ENCODE results near the gene ITPR2.

The ITPR2 gene

DNA sequence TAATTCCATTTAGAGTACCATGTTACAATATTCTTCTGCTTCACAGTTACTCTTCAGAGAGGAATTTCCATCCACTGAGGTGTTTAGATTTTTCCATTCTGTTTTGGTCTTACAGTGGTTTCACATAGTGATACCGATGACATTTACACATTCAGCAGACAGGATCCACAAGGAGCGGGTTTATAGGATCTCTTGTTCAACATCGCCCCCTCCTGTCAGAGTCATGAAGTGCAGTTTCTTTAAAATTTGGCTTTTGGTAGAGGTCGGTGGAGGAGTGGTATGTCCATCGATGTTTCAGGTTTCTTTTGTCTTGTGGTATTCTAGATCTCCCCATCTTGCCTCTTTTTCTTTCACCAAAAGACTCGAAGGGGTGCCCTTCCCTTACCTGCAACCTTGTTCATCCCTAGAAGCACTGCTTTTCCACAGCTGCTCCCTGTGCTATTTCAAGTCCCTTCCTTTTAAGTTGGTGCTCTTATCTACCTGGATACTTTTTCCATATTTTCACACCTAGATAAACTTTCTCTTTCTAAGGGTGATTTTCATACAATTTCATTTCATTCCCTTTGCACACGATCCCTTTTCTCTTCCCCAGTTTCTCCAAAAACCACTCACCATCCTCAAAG lies 181.3 kb downstream of the ITPR2 start:
- Histone ChIP-seq H4K8ac (ENCODE audit: low read length) (no peak overlapping the region), H3K4me3 (ENCODE audit: insufficient read depth in 1 of 2, low read depth in 1 of 2, low read length in 2 of 2) (no peak overlapping the region), H2AK5ac (ENCODE audit: low read length, severe bottlenecking) (no peak overlapping the region)

DNA sequence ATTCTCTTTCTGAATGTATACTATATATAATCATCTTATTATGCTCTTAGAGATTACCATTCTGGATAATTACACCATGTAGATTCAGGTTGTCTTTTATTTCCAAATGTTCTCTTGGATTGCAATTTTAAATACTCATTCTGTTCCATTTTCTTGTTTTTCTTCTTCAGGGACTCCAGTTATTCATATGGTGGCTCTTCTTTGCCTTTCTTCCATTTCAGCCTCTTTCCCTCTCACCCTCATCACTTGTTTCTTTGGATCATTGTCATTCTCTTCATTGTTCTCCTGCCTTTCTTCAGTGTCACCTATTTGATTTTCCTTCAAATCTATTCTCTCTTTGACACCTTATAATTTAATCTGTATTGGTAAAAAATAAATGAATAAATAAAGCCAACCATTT lies 182.0 kb downstream of the ITPR2 start:
- Histone ChIP-seq H3K4me2 (ENCODE audit: low read length, poor library complexity, severe bottlenecking) (no peak overlapping the region), H3K9ac (ENCODE audit: low read length) (no peak overlapping the region), H2AFZ (ENCODE audit: low read depth, low read length) (no peak overlapping the region), H4K91ac (ENCODE audit: low read length) (no peak overlapping the region), H3K36me3 (ENCODE audit: control insufficient read depth in 1 of 2, insufficient read depth in 2 of 2, low read depth in 1 of 2, low read length in 2 of 2) (peaks cover 0 to 4% of the 10 kb centered on the region in 2 experiments), H2BK12ac (ENCODE audit: low read length in 2 of 2) (no peak overlapping the region), H3K18ac (ENCODE audit: low read depth in 1 of 2, low read length in 2 of 2) (no peak overlapping the region), H3K79me1 (replicated peaks; ENCODE audit: low read length, poor library complexity, severe bottlenecking) (peaks cover 4% of the 10 kb centered on the region), H2BK5ac (ENCODE audit: low read depth, low read length, poor library complexity, severe bottlenecking) (no peak overlapping the region), H4K8ac (ENCODE audit: low read length) (no peak overlapping the region), H3K27me3 (ENCODE audit: control insufficient read depth in 1 of 2, insufficient read depth in 1 of 2, low read length in 2 of 2) (no peaks in the 10 kb centered on the region), H2BK15ac (ENCODE audit: low read depth, poor library complexity, severe bottlenecking) (no peak overlapping the region), H3K27ac (ENCODE audit: low read length, poor library complexity, severe bottlenecking) (no peak overlapping the region), H3K4me1 (ENCODE audit: control insufficient read depth, insufficient read depth, low read depth, low read length) (peaks cover 6% of the 10 kb centered on the region), H3K23ac (ENCODE audit: low read length in 2 of 2) (no peak overlapping the region), H3K4me3 (ENCODE audit: insufficient read depth in 1 of 2, low read depth in 1 of 2, low read length in 2 of 2) (no peak overlapping the region), H2AK5ac (ENCODE audit: low read length, severe bottlenecking) (no peak overlapping the region), H3K9me3 (ENCODE audit: control insufficient read depth, low read length) (no peaks in the 10 kb centered on the region), H3K14ac (ENCODE audit: low read length in 2 of 2) (no peak overlapping the region), H2BK120ac (ENCODE audit: low read depth, low read length) (no peak overlapping the region), H3K4ac (ENCODE audit: low read depth in 1 of 2, low read length in 2 of 2) (no peak overlapping the region)
- no peak for DNase-seq

More for the DNA sequence above, 181.3 kb downstream of the ITPR2 start:
- Histone ChIP-seq H3K9me3 (ENCODE audit: control insufficient read depth, low read length) (no peaks in the 10 kb centered on the region), H2BK15ac (ENCODE audit: low read depth, poor library complexity, severe bottlenecking) (no peak overlapping the region), H2BK5ac (ENCODE audit: low read depth, low read length, poor library complexity, severe bottlenecking) (no peak overlapping the region), H3K14ac (ENCODE audit: low read length in 2 of 2) (no peak overlapping the region), H3K27me3 (ENCODE audit: control insufficient read depth in 1 of 2, insufficient read depth in 1 of 2, low read length in 2 of 2) (no peaks in the 10 kb centered on the region), H3K79me1 (replicated peaks; ENCODE audit: low read length, poor library complexity, severe bottlenecking) (peaks cover 4% of the 10 kb centered on the region), H3K36me3 (ENCODE audit: control insufficient read depth in 1 of 2, insufficient read depth in 2 of 2, low read depth in 1 of 2, low read length in 2 of 2) (peaks cover 0 to 7% of the 10 kb centered on the region in 2 experiments), H3K23ac (ENCODE audit: low read length in 2 of 2) (no peak overlapping the region), H3K9ac (ENCODE audit: low read length) (no peak overlapping the region), H4K91ac (ENCODE audit: low read length) (no peak overlapping the region), H3K27ac (ENCODE audit: low read length, poor library complexity, severe bottlenecking) (no peak overlapping the region), H3K18ac (ENCODE audit: low read depth in 1 of 2, low read length in 2 of 2) (no peak overlapping the region), H3K4ac (ENCODE audit: low read depth in 1 of 2, low read length in 2 of 2) (no peak overlapping the region), H2BK120ac (ENCODE audit: low read depth, low read length) (no peak overlapping the region), H2AFZ (ENCODE audit: low read depth, low read length) (no peak overlapping the region), H3K4me2 (ENCODE audit: low read length, poor library complexity, severe bottlenecking) (no peak overlapping the region), H3K4me1 (ENCODE audit: control insufficient read depth, insufficient read depth, low read depth, low read length) (peaks cover 6% of the 10 kb centered on the region), H2BK12ac (ENCODE audit: low read length in 2 of 2) (no peak overlapping the region)
- DNase-seq, result peak; percentile 79
- WGBS, result 43% methylated on average over 6 of the region's 7 CpGs

DNA sequence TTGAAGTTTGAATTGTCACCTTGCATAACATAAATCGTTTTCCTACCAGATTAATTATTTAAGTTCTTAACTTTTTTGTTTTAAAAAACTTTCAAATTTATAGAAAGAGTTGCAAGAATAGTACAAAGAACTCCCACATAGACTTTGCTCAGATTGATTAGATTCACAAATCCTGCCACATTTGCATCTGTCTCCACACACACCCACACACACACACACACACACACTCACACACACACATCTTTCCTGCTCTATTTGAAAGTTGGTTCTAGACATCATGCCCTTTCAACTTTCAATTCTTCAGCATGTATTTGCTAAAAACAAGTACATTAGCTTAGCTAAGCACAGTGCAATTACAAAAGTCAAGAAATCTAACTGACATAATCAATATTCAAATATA lies 184.0 kb downstream of the ITPR2 start:
- peak overlapping the region; percentile 52 to 82 for H3K18ac ChIP-seq (ENCODE audit: low read depth in 1 of 2, low read length in 2 of 2)

DNA sequence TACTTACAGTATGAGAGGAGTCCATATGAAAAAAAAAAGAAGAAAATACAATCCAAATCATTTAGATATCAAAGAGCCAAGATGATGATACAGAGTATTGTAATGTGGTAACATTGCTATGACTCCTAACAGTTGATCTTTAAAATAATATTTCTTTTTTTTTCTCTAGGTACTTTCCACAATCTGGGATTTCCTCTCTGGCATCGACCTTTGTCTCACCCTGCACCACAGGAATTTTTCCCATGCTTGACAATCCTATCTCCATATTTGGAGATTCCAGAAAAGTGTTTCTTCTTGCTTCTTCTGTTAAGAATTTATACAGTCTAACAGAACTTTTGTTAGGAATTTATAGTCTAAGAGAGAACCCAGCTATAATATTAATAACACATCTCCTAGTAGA lies 184.4 kb downstream of the ITPR2 start:
- Histone ChIP-seq H3K79me1 (replicated peaks; ENCODE audit: low read length, poor library complexity, severe bottlenecking) (peaks cover 6% of the 10 kb centered on the region), H2AFZ (ENCODE audit: low read depth, low read length) (no peak overlapping the region), H2BK5ac (ENCODE audit: low read depth, low read length, poor library complexity, severe bottlenecking) (no peak overlapping the region), H3K9me3 (ENCODE audit: control insufficient read depth, low read length) (no peaks in the 10 kb centered on the region), H2BK12ac (ENCODE audit: low read length in 2 of 2) (no peak overlapping the region), H3K4me3 (ENCODE audit: insufficient read depth in 1 of 2, low read depth in 1 of 2, low read length in 2 of 2) (no peak overlapping the region), H3K27ac (ENCODE audit: low read length, poor library complexity, severe bottlenecking) (no peak overlapping the region), H3K4me2 (ENCODE audit: low read length, poor library complexity, severe bottlenecking) (no peak overlapping the region), H3K4me1 (ENCODE audit: control insufficient read depth, insufficient read depth, low read depth, low read length) (peaks cover 8% of the 10 kb centered on the region), H3K4ac (ENCODE audit: low read depth in 1 of 2, low read length in 2 of 2) (no peak overlapping the region), H3K23ac (ENCODE audit: low read length in 2 of 2) (no peak overlapping the region), H2BK120ac (ENCODE audit: low read depth, low read length) (no peak overlapping the region), H4K8ac (ENCODE audit: low read length) (no peak overlapping the region), H3K18ac (ENCODE audit: low read depth in 1 of 2, low read length in 2 of 2) (no peak overlapping the region), H3K14ac (ENCODE audit: low read length in 2 of 2) (no peak overlapping the region), H2BK15ac (ENCODE audit: low read depth, poor library complexity, severe bottlenecking) (no peak overlapping the region), H4K91ac (ENCODE audit: low read length) (no peak overlapping the region), H3K9ac (ENCODE audit: low read length) (no peak overlapping the region), H2AK5ac (ENCODE audit: low read length, severe bottlenecking) (no peak overlapping the region), H3K36me3 (ENCODE audit: control insufficient read depth in 1 of 2, insufficient read depth in 2 of 2, low read depth in 1 of 2, low read length in 2 of 2) (peaks cover 0 to 4% of the 10 kb centered on the region in 2 experiments), H3K27me3 (ENCODE audit: control insufficient read depth in 1 of 2, insufficient read depth in 1 of 2, low read length in 2 of 2) (no peaks in the 10 kb centered on the region)
- DNase-seq, result peak; percentile 90
- no CpG with 5 or more reads among the region's 1 CpG for WGBS

More for the DNA sequence above, 184.0 kb downstream of the ITPR2 start:
- no peak overlapping the region for H2BK15ac ChIP-seq (ENCODE audit: low read depth, poor library complexity, severe bottlenecking)
- no peak overlapping the region for H3K14ac ChIP-seq (ENCODE audit: low read length in 2 of 2)
- H3K36me3 ChIP-seq (ENCODE audit: control insufficient read depth in 1 of 2, insufficient read depth in 2 of 2, low read depth in 1 of 2, low read length in 2 of 2), result peaks cover 0 to 3% of the 10 kb centered on the region in 2 experiments
- H4K8ac ChIP-seq (ENCODE audit: low read length), result no peak overlapping the region
- H2AK5ac ChIP-seq (ENCODE audit: low read length, severe bottlenecking), result peak overlapping the region; percentile 39
- H3K4me1 ChIP-seq (ENCODE audit: control insufficient read depth, insufficient read depth, low read depth, low read length), result peaks cover 7% of the 10 kb centered on the region
- H3K27ac ChIP-seq (ENCODE audit: low read length, poor library complexity, severe bottlenecking), result peak overlapping the region; percentile 86
- no CpG with 5 or more reads among the region's 1 CpG for WGBS
- H3K4ac ChIP-seq (ENCODE audit: low read depth in 1 of 2, low read length in 2 of 2), result no peak overlapping the region
- DNase-seq, result no peak
- no peak overlapping the region for H3K9ac ChIP-seq (ENCODE audit: low read length)
- H3K23ac ChIP-seq (ENCODE audit: low read length in 2 of 2), result no peak overlapping the region
- peak overlapping the region; percentile 53 for H2BK5ac ChIP-seq (ENCODE audit: low read depth, low read length, poor library complexity, severe bottlenecking)
- H3K4me3 ChIP-seq (ENCODE audit: insufficient read depth in 1 of 2, low read depth in 1 of 2, low read length in 2 of 2), result no peak overlapping the region
- H4K91ac ChIP-seq (ENCODE audit: low read length), result no peak overlapping the region
- no peak overlapping the region for H2AFZ ChIP-seq (ENCODE audit: low read depth, low read length)
- peaks cover 6% of the 10 kb centered on the region for H3K79me1 ChIP-seq (replicated peaks; ENCODE audit: low read length, poor library complexity, severe bottlenecking)
- H2BK120ac ChIP-seq (ENCODE audit: low read depth, low read length), result no peak overlapping the region
- H3K9me3 ChIP-seq (ENCODE audit: control insufficient read depth, low read length), result no peaks in the 10 kb centered on the region
- H2BK12ac ChIP-seq (ENCODE audit: low read length in 2 of 2), result no peak overlapping the region
- H3K4me2 ChIP-seq (ENCODE audit: low read length, poor library complexity, severe bottlenecking), result no peak overlapping the region
- no peaks in the 10 kb centered on the region for H3K27me3 ChIP-seq (ENCODE audit: control insufficient read depth in 1 of 2, insufficient read depth in 1 of 2, low read length in 2 of 2)

Measured in mesenchymal stem cell (in vitro differentiated cells and primary cell).